K562 (cell line): Measurements from ENCODE around the gene TSR3. TPM values are rescaled to one million over a fixed set of nuclear protein-coding genes. Genes with fewer than 3 reads are reported as not detected.

Experiments
- ATAC-seq: fragments of 200-7000 bp; cut with Tn5 transposase; 3 replicates; pipeline ENCODE4 v1.9.1; 2020; ENCODE audit warnings: moderate library complexity
- BruUV-seq: library from RNA; stranded (reverse); fragments of 400-500 nt; replicated peaks from 2 replicates; lab custom pipeline; 2021; lab: Mats Ljungman, UMichigan
- CTCF ChIA-PET: fragments of 300-600 bp; formaldehyde crosslinking; extraction: SDS; loops from one replicate; lab custom pipeline; 2021; ENCODE audit warnings: low intra/inter-chr PET ratio; lab: Yijun Ruan, JAX
- POLR2A ChIA-PET: fragments of 300-600, 350-650 bp; sonication (Branson Sonifier 250); formaldehyde crosslinking; extraction: SDS; loops from one replicate; lab custom pipeline; 2021; ENCODE audit warnings: antibody characterized with exemption, inconsistent platforms; lab: Yijun Ruan, JAX
- DNase-seq, 4 experiments: peaks; one replicate each; pipeline versions ENCODE4 v3.0.0 to v3.0.0-alpha.2; 2011 to 2018; ENCODE audit warnings: low spot score in 3 of 4, mixed read lengths in 3 of 4; ENCODE audit errors: extremely low read depth in 1 of 4
- FAIRE-seq: peaks from 2 replicates; lab custom pipeline; 2011; peaks lifted over from hg19 to GRCh38; lab: Jason Lieb, UNC
- H2AFZ ChIP-seq: 2 replicates; pipeline ENCODE4 v1.6.0; 2011; ENCODE audit warnings: low read depth, low read length, control low read depth, inconsistent platforms
- H3K27ac ChIP-seq: fragments of 200-600 bp; 3 replicates; pipeline ENCODE4 v1.8.0; 2011; ENCODE audit warnings: low read depth, mild to moderate bottlenecking, control low read depth, inconsistent platforms, low read length, moderate library complexity, mixed read lengths; ENCODE audit errors: extremely low read depth
- H3K27me3 ChIP-seq, 2 experiments: fragments of 300-600 bp in 1 of 2; 2 replicates in 1 of 2; 3 replicates in 1 of 2; pipeline versions ENCODE4 v1.6.0 to v1.8.0; 2011; ENCODE audit warnings: inconsistent platforms in 2 of 2, low read length in 2 of 2, mild to moderate bottlenecking in 1 of 2, mixed read lengths in 1 of 2, moderate library complexity in 1 of 2; ENCODE audit not compliant: control insufficient read depth in 2 of 2, insufficient read depth in 2 of 2
- H3K36me3 ChIP-seq: fragments of 300-600 bp; 3 replicates; pipeline ENCODE4 v1.8.0; 2011; ENCODE audit warnings: mild to moderate bottlenecking, low read length, inconsistent platforms; ENCODE audit not compliant: control insufficient read depth, insufficient read depth
- H3K4me1 ChIP-seq, 2 experiments: fragments of 200-600 bp in 1 of 2; replicated peaks in 1 of 2; 2 replicates in 1 of 2; 3 replicates in 1 of 2; pipeline versions ENCODE4 v1.5.1 to v1.8.0; 2011; ENCODE audit warnings: inconsistent platforms in 2 of 2, low read length in 2 of 2, mild to moderate bottlenecking in 1 of 2, mixed read lengths in 1 of 2, moderate library complexity in 1 of 2; ENCODE audit not compliant: control insufficient read depth in 2 of 2, insufficient read depth in 2 of 2
- H3K4me2 ChIP-seq: 2 replicates; pipeline ENCODE4 v1.6.1; 2011; ENCODE audit warnings: low read length, control low read depth, inconsistent platforms, mixed read lengths; ENCODE audit not compliant: insufficient read depth
- H3K4me3 ChIP-seq: fragments of 200-600 bp; sonication (generic), shearing (Covaris generic); 2 replicates; pipeline ENCODE4 v1.5.1; 2016; ENCODE audit warnings: control low read depth, inconsistent platforms
- H3K79me2 ChIP-seq: fragments of 200-600 bp; 3 replicates; pipeline ENCODE4 v1.8.0; 2011; ENCODE audit warnings: low read length, inconsistent platforms; ENCODE audit not compliant: control insufficient read depth, insufficient read depth
- H3K9ac ChIP-seq, 2 experiments: 2 replicates each; pipeline versions ENCODE4 v1.6.0 to v1.6.1; 2011; ENCODE audit warnings: low read depth in 2 of 2, low read length in 2 of 2, control low read depth in 1 of 2, inconsistent platforms in 1 of 2, mild to moderate bottlenecking in 1 of 2, mixed read lengths in 1 of 2; ENCODE audit not compliant: insufficient read depth in 1 of 2
- H3K9me1 ChIP-seq: one replicate; pipeline ENCODE4 v1.6.0; 2011; ENCODE audit warnings: inconsistent platforms, mild to moderate bottlenecking, low read length, moderate library complexity; ENCODE audit not compliant: control insufficient read depth, insufficient read depth
- H3K9me3 ChIP-seq: replicated peaks from 2 replicates; pipeline ENCODE4 v1.5.1; 2011; ENCODE audit warnings: low read depth, low read length, inconsistent platforms; ENCODE audit not compliant: control insufficient read depth, insufficient read depth
- H4K20me1 ChIP-seq: replicated peaks from 2 replicates; pipeline ENCODE4 v1.6.1; 2011; ENCODE audit warnings: low read length, inconsistent platforms, mixed read lengths; ENCODE audit not compliant: control insufficient read depth, insufficient read depth
- BACH1 ChIP-seq: fragments of 200-800 bp; sonication (Bioruptor generic); IDR thresholded peaks from 2 replicates; pipeline ENCODE4 v1.6.1; 2016; ENCODE audit warnings: missing genetic modification characterization, missing compliant biosample characterization
- HDAC1 ChIP-seq, 2 experiments: fragments of 450-650 bp; IDR thresholded peaks; 2 replicates each; pipeline ENCODE4 v1.6.1; 2016 to 2017; ENCODE audit warnings: inconsistent platforms in 1 of 2, mild to moderate bottlenecking in 1 of 2, moderate library complexity in 1 of 2
- NCOA6 ChIP-seq: fragments of 450-650 bp; IDR thresholded peaks from 2 replicates; pipeline ENCODE4 v1.6.1; 2017; ENCODE audit warnings: mild to moderate bottlenecking
- POLR2G ChIP-seq: fragments of 200-400 bp; formaldehyde crosslinking; IDR thresholded peaks from 2 replicates; pipeline ENCODE4 v1.6.1; 2017; ENCODE audit warnings: low read depth, mild to moderate bottlenecking, antibody characterized with exemption, low read length, moderate library complexity
- SPI1 ChIP-seq: IDR thresholded peaks from 2 replicates; pipeline ENCODE4 v1.6.1; 2011; ENCODE audit warnings: low read depth, low read length, control low read depth, borderline replicate concordance
- YY1 ChIP-seq, 3 experiments: IDR thresholded peaks; 2 replicates each; pipeline ENCODE4 v1.6.1; 2011; ENCODE audit warnings: low read length in 2 of 3, mild to moderate bottlenecking in 2 of 3, moderate library complexity in 2 of 3, borderline replicate concordance in 1 of 3, control low read depth in 1 of 3, low read depth in 1 of 3; ENCODE audit not compliant: insufficient read depth in 3 of 3, insufficient replicate concordance in 2 of 3, control insufficient read depth in 1 of 3, insufficient read length in 1 of 3; ENCODE audit errors: extremely low read depth in 1 of 3
- ZNF121 ChIP-seq: sonication (generic); formaldehyde crosslinking; conservative IDR thresholded peaks from 2 replicates; pipeline ENCODE4 v1.8.0; 2022; ENCODE audit warnings: missing genetic modification reagents
- ZNF174 ChIP-seq: fragments of 250-450 bp; sonication (Bioruptor Pico); IDR thresholded peaks from 2 replicates; pipeline ENCODE4 v1.4.0; 2020; ENCODE audit warnings: mild to moderate bottlenecking
- WGBS: fragments of 100-300 bp; shearing (Covaris generic); methylation state at CpG from one replicate; pipeline ENCODE4 v1.1.6; 2016; ENCODE audit warnings: low coverage, mixed read lengths; ENCODE audit not compliant: insufficient coverage; ENCODE audit errors: missing lambda C conversion rate; 5-methylcytosine and 5-hydroxymethylcytosine counted together
- in situ Hi-C: fragments of 300-500 bp; cut with MboI; formaldehyde crosslinking; loops from 4 replicates; pipeline ENCODE4 v1.15.0; 2018; ENCODE audit warnings: inconsistent platforms, mixed read lengths
- intact Hi-C: fragments of 100-400 bp; cut with micrococcal nuclease; formaldehyde crosslinking; loops from 2 replicates; pipeline ENCODE4 v1.14.2; 2022
- polyA plus RNA-seq, 8 experiments: library from polyadenylated mRNA; depleted of rRNA in 4 of 8; stranded (reverse) in 5 of 8; unstranded in 3 of 8; fragments of >200 nt; fragmentation: Nextera tagmentation in 2 of 8; fragmentation: Illumina TruSeq in 1 of 8; extraction: Ambion mirVana in 2 of 8; extraction: Trizol in 1 of 8; gene quantifications; 2 replicates each; pipeline versions ENCODE4 v1.2.1 to v1.2.3, GENCODE V29; 2011 to 2014; ENCODE audit warnings: inconsistent platforms in 1 of 8, missing spikeins in 1 of 8
- total RNA-seq, 7 experiments: library from RNA; depleted of rRNA in 6 of 7; stranded (reverse); fragments of >200 nt in 6 of 7; fragmentation: Illumina TruSeq in 2 of 7; extraction: Trizol in 2 of 7; gene quantifications; 2 replicates each; pipeline versions ENCODE4 v1.2.1 to v1.2.3, GENCODE V29; 2011 to 2021; ENCODE audit warnings: low replicate concordance in 1 of 7
- TF ChIP-seq, protein P1 (sequence below): fragments of 450-650 bp; IDR thresholded peaks from one replicate; pipeline ENCODE4 v1.6.1; 2018; ENCODE audit warnings: mild to moderate bottlenecking, moderate library complexity; ENCODE audit not compliant: partially characterized antibody
- TF ChIP-seq, protein P2 (sequence below): fragments of 250-450 bp; sonication (Bioruptor Pico); IDR thresholded peaks from 2 replicates; pipeline ENCODE4 v1.8.0; 2022; ENCODE audit warnings: moderate library complexity, mild to moderate bottlenecking, inconsistent platforms
- TF ChIP-seq, protein P3 (sequence below), 2 experiments: fragments of 450-650 bp in 1 of 2; sonication (generic) in 1 of 2; formaldehyde crosslinking; conservative IDR thresholded peaks; 2 replicates each; pipeline versions ENCODE4 v1.4.0 to v1.8.1; 2020 to 2022; ENCODE audit warnings: mild to moderate bottlenecking in 1 of 2, missing genetic modification reagents in 1 of 2

TSR3 gene
- total and polyA plus RNA-seq, 9 of the 15 experiments (the other 6 are each of a cell fraction or from before 2014, with no cell fraction given), result 1.5 to 74.8 (median 16.5) TPM

DNA sequence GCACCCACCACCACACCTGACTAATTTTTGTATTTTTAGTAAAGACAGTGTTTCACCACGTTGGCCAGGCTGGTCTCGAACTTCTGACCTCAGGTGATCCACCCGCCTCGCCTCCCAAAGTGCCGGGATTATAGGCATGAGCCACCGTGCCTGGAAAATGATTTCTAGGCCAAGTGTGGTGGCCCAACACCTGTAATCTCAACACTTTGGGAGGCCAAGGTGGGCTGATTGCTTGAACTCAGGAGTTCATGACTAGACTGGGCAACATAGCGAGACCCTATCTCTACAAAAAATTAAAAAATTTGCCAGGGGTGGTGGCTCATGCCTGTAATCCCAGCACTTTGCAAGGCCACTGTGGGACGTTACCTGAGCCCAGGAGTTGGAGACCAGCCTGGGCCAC, 29.3 kb downstream of the TSR3 start:
- FAIRE-seq (no peak), ATAC-seq (no peak), DNase-seq (no peak)
- Histone ChIP-seq H4K20me1 (no peaks in the 10 kb centered on the region), H3K4me3 (no peak overlapping the region), H3K9me3 (no peaks in the 10 kb centered on the region), H3K9ac (no peak overlapping the region), H3K36me3 (peaks cover 72% of the 10 kb centered on the region), H2AFZ (no peak overlapping the region), H3K4me1 (peaks cover 0 to 29% of the 10 kb centered on the region in 2 experiments; a peak in 2 of 5 replicates), H3K27me3 (no peaks in the 10 kb centered on the region), H3K4me2 (no peak overlapping the region), H3K9me1 (peaks cover 3% of the 10 kb centered on the region), H3K27ac (no peak overlapping the region), H3K79me2 (peaks cover 1% of the 10 kb centered on the region; the same call in 1 of the 3 replicates)
- no TSS peak for BruUV-seq
- in situ Hi-C loops, result no loop called here
- ChIA-PET CTCF (no interaction called here), POLR2A (no interaction called here)
- WGBS, result 92% methylated on average over 8 of the region's 8 CpGs
- intact Hi-C loops, result no loop called here
- TF ChIP-seq SPI1 (no peak), ZNF121 (peak; percentile 68)

DNA sequence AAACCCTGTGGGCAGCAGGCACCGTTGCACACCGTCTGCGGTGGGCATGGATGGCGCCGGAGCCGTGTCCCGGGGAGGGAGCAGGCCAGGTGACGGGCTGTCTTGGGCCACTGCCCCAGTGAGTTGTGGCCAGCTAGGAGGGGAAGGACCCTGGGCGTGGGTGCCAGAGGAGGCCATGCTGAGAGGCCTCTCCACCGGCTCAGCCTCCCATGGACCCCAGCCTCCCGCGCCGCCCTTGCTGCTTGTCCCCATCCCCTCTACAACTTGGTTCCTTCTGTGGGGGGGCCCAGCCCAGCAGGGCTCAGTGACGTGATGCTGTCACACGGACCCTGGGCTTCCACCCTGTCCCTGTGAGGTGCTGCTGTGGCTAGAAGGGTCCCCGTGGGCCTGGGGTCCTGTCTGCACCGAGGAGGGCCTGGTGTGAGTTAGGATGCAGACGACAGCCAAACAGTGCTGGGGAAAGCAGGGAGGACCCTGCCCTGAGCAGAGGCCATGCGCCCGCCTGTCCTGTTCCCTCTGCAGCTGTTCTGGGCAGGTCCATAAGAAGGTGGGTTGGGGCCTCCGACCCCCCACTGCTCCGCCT, 30.9 kb downstream of the TSR3 start:
- ChIA-PET POLR2A (no interaction called here), CTCF (no interaction called here)
- H3K9me3 ChIP-seq, result no peaks in the 10 kb centered on the region
- peaks cover 3% of the 10 kb centered on the region for H3K9me1 ChIP-seq
- H3K4me2 ChIP-seq, result no peak overlapping the region
- H4K20me1 ChIP-seq, result no peaks in the 10 kb centered on the region
- no peak overlapping the region for H2AFZ ChIP-seq
- FAIRE-seq (no peak), DNase-seq (no peak), ATAC-seq (no peak)
- in situ Hi-C loops, result no loop called here
- H3K4me3 ChIP-seq, result no peak overlapping the region
- peaks cover 4% of the 10 kb centered on the region; the same call in 1 of the 3 replicates for H3K79me2 ChIP-seq
- H3K9ac ChIP-seq, result no peak overlapping the region
- no peak overlapping the region for H3K27ac ChIP-seq
- intact Hi-C loops, result no loop called here
- H3K4me1 ChIP-seq, result peaks cover 0 to 18% of the 10 kb centered on the region in 2 experiments; a peak in 1 of 5 replicates
- H3K27me3 ChIP-seq, result no peaks in the 10 kb centered on the region
- peaks cover 89% of the 10 kb centered on the region for H3K36me3 ChIP-seq
- BruUV-seq, result no TSS peak
- WGBS, result 87% methylated on average over 14 of the region's 22 CpGs
- TF ChIP-seq HDAC1 (IDR thresholded peaks at IDR 0.05) (no peak), POLR2G (peak; percentile 62), YY1 (IDR thresholded peaks at IDR 0.05; ENCODE audit: borderline replicate concordance in 1 of 3, control insufficient read depth in 1 of 3, extremely low read depth in 1 of 3, insufficient read depth in 3 of 3, insufficient read length in 1 of 3, insufficient replicate concordance in 2 of 3, low read depth in 1 of 3, low read length in 2 of 3) (no peak), BACH1 (tag) (no peak), ZNF174 (CRISPR knock-in tag) (no peak), NCOA6 (no peak)
- TF ChIP-seq, protein P1, sequence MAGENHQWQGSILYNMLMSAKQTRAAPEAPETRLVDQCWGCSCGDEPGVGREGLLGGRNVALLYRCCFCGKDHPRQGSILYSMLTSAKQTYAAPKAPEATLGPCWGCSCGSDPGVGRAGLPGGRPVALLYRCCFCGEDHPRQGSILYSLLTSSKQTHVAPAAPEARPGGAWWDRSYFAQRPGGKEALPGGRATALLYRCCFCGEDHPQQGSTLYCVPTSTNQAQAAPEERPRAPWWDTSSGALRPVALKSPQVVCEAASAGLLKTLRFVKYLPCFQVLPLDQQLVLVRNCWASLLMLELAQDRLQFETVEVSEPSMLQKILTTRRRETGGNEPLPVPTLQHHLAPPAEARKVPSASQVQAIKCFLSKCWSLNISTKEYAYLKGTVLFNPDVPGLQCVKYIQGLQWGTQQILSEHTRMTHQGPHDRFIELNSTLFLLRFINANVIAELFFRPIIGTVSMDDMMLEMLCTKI, result no peak
- TF ChIP-seq, protein P2, sequence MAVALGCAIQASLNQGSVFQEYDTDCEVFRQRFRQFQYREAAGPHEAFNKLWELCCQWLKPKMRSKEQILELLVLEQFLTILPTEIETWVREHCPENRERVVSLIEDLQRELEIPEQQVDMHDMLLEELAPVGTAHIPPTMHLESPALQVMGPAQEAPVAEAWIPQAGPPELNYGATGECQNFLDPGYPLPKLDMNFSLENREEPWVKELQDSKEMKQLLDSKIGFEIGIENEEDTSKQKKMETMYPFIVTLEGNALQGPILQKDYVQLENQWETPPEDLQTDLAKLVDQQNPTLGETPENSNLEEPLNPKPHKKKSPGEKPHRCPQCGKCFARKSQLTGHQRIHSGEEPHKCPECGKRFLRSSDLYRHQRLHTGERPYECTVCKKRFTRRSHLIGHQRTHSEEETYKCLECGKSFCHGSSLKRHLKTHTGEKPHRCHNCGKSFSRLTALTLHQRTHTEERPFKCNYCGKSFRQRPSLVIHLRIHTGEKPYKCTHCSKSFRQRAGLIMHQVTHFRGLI (CRISPR knock-in tag), result no peak
- TF ChIP-seq, protein P3, sequence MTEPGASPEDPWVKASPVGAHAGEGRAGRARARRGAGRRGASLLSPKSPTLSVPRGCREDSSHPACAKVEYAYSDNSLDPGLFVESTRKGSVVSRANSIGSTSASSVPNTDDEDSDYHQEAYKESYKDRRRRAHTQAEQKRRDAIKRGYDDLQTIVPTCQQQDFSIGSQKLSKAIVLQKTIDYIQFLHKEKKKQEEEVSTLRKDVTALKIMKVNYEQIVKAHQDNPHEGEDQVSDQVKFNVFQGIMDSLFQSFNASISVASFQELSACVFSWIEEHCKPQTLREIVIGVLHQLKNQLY (CRISPR knock-in tag; conservative IDR thresholded peaks at IDR 0.05), result no peak
